ENCODE data around the gene CFAP52. TPM values are rescaled to one million over a fixed set of nuclear protein-coding genes. Genes with fewer than 3 reads are reported as not detected.
A peak's percentile ranks its signal among the peaks of the same experiment; 100 is the strongest.
"Not testable (repeated sequence)": the region's sequence is repeated elsewhere in the genome, so short reads cannot be mapped to it uniquely, and the experiment has no call there.

CFAP52 gene
- 1 to 10 TPM; 2.2 to 3.5 (median 2.8) TPM for polyA plus RNA-seq (ENCODE audit: insufficient read length in 4 of 4)

DNA sequence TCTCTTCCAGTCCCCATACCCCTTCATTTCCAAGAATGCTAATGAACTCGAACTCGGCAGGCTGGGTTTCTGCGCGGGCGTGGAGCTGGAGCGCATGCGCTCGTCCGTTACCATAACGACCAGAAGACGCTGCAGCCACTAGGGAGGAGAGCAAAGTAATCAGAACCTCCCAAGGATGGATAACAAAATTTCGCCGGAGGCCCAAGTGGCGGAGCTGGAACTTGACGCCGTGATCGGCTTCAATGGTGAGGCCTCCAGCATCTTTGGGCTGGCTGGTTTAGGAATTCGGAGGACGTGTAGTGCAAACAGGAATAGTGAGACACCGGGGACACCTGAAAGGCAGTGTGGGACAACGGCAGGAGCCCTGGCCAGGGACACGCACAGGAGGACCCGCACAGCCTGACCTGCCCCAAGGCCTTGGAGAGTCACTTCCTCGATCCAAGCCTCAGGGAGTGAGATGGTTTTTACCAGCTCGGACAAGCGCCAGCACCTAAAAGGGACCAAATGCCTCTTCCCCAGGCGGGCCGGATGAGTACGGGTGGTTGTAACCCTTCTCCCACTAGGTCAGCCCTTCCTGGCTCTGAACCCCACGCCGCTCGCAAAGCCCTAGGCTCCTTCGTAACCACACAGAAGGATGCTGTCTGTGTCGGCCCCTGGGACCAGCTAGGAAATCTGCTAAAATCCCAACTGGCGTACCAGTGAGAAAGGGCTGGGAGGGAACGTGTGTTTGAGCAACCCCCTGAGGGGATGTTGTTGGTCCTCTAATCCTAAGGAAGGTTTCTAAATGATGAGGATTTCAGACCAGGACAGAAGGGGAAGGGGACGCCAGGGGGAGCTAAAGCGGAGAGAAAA is at the start of gene CFAP52:
TSS of gene CFAP52 (plus strand) at position 122 of the 852 bp plus-strand sequence. CDS start at position 176, 54 bp downstream.
- DNase-seq (ENCODE audit: low read depth in 4 of 4, low spot score in 3 of 4), result peak in 3 of 4 donors; percentile 67 to 78 (median 71)

DNA sequence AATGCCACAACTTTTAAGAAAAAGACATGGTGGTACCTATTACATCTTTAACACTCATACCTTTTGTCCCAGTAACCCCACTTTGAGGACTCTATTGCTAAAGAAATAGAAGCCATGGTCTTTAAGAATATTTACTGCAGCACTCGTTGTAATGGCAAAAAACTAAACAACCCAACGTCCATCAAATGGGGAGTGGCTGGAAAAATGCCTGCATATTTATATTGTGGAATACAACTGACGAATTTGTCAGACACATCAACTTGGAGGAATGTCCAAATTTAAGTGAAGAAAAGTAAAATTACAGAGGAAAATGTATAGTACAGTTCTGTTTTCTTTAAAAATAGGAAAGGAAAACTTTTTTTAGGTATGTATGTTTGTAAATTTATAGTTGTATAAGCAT is 48.7 kb upstream of the CFAP52 start:
- DNase-seq (ENCODE audit: low read depth in 4 of 4, low spot score in 3 of 4), result no peak

- no peak for DNase-seq (ENCODE audit: low read depth in 4 of 4, low spot score in 3 of 4)
These were observed 47.3 kb upstream of the CFAP52 start for GRCh38 chr17:9529033-9529700.

- no peak for DNase-seq (ENCODE audit: low read depth in 4 of 4, low spot score in 3 of 4)
These were observed 45.4 kb upstream of the CFAP52 start for GRCh38 chr17:9531034-9531433.

GRCh38 chr17:9532715-9533114 is 43.7 kb upstream of the CFAP52 start:
- no peak for DNase-seq (ENCODE audit: low read depth in 4 of 4, low spot score in 3 of 4)

- DNase-seq (ENCODE audit: low read depth in 4 of 4, low spot score in 3 of 4), result no peak
These were observed 43.0 kb upstream of the CFAP52 start for GRCh38 chr17:9533441-9533840.

- DNase-seq (ENCODE audit: low read depth in 4 of 4, low spot score in 3 of 4), result no peak
These were observed 40.4 kb upstream of the CFAP52 start for GRCh38 chr17:9536061-9536460.

GRCh38 chr17:9537177-9537776 is 39.2 kb upstream of the CFAP52 start:
- DNase-seq (ENCODE audit: low read depth in 4 of 4, low spot score in 3 of 4), result no peak

DNA sequence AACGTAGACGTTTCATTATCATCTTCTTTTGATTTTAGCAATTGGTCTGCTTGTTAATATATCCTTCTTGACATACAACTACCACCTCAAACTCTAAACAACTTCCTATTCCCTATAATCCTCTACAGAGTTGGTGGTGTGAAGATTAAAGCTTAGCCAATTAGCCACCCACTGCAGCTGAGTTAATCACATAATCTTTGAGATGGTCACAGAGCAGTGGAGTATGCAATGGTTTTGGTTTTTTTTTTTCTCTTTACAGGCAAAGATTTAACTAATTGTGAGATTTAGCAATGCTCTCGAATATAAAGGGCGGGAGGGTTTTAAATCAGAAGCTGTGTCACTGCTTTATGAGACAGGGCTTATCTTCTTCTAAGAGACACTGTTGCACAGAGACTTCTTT is 37.8 kb upstream of the CFAP52 start:
- DNase-seq (ENCODE audit: low read depth in 4 of 4, low spot score in 3 of 4), result no peak

GRCh38 chr17:9541718-9542117 is 34.7 kb upstream of the CFAP52 start:
- DNase-seq (ENCODE audit: low read depth in 4 of 4, low spot score in 3 of 4), result no peak

GRCh38 chr17:9544221-9544620 is 32.2 kb upstream of the CFAP52 start:
- DNase-seq (ENCODE audit: low read depth in 4 of 4, low spot score in 3 of 4), result no peak

- DNase-seq (ENCODE audit: low read depth in 4 of 4, low spot score in 3 of 4), result no peak
These were observed 27.2 kb upstream of the CFAP52 start for GRCh38 chr17:9549215-9549614.

- DNase-seq (ENCODE audit: low read depth in 4 of 4, low spot score in 3 of 4), result no peak
These were observed 23.3 kb upstream of the CFAP52 start for GRCh38 chr17:9553181-9553580.

DNA sequence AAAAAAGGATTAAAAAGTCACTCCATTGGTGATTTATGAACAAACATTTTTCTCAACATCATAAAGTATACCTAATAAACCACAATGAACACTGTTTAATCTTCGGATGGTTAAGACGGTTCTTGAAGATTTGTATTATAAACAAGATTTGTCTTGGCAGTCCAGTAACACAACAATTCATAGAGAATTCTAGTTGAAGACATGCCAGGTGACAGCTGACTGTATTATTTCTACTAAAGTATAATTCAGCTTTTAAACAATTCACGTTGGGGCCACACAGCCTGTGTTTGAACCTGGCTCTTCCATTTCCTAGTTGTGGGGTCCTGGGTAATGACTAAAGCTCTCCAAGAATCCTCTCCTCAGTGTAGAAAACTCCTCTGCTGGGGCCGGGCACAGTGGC is 22.8 kb upstream of the CFAP52 start:
- no peak for DNase-seq (ENCODE audit: low read depth in 4 of 4, low spot score in 3 of 4)

GRCh38 chr17:9554715-9555114 is 21.7 kb upstream of the CFAP52 start:
- DNase-seq (ENCODE audit: low read depth in 4 of 4, low spot score in 3 of 4), result not testable (repeated sequence)

GRCh38 chr17:9557161-9557755 is 19.2 kb upstream of the CFAP52 start:
- no peak for DNase-seq (ENCODE audit: low read depth in 4 of 4, low spot score in 3 of 4)

DNA sequence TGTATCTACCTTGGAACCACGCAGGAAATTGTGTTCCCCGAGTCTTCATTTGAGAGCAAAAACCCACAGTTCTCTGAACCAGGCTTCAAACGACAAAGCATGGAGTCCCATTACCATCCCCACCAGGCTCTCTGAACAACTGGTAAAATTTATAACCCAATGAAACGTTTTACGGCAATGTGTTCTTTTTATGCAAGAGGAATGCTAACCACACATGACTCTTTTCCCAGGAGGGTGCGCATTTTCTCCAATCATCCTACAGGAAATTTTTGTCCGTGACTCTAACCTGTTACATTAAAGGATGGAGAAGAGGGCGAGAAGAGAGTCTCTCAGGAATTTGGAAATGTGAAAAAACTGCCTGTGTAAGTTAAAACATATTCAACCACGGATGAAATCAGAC is 18.6 kb upstream of the CFAP52 start:
- no peak for DNase-seq (ENCODE audit: low read depth in 4 of 4, low spot score in 3 of 4)

GRCh38 chr17:9564104-9564503 is 12.3 kb upstream of the CFAP52 start:
- no peak for DNase-seq (ENCODE audit: low read depth in 4 of 4, low spot score in 3 of 4)

DNA sequence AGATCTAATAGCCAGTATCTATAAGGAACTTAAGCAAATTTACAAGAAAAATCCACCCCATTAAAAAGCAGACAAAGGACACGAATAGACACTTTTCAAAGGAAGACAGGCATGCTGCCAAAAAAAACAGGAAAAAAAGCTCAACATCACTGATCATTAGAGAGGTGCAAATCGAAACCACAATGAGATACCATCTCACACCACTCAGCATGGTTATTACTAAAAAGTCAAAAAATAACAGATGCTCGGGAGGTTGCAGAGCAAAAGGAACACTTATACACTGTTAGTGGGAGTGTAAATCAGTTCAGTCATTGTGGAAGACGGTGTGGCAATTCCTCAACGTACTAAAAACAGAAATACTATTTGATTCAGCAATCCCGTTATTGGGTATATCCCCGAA is 10.4 kb upstream of the CFAP52 start:
- no peak for DNase-seq (ENCODE audit: low read depth in 4 of 4, low spot score in 3 of 4)

DNA sequence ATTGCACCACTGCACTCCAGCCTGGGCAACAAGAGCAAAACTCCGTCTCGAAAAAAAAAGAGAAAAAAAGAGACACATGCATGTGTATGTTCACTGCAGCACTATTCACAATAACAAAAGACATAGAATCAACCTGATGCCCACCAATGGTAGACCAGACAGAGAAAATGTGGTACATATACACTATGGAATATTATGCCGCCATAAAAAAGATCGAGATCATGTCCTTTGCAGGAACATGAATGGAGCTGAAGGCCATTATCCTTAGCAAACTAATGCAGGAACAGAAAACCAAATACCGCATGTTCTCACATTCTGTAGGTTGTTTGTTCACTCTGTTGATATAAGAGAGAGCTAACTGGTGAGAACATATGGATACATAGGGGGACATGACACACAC is 9.7 kb upstream of the CFAP52 start:
- DNase-seq (ENCODE audit: low read depth in 4 of 4, low spot score in 3 of 4), result not testable (repeated sequence)

GRCh38 chr17:9568004-9568403 is 8.4 kb upstream of the CFAP52 start:
- DNase-seq (ENCODE audit: low read depth in 4 of 4, low spot score in 3 of 4), result no peak

Measured in right renal pelvis (tissue), 4 donors.